Brain pericyte (primary cell): ENCODE results near the gene CORO2B.

Experiments used
- DNase-seq: peaks from one replicate; pipeline ENCODE4 v3.0.0-alpha.2; 2012; ENCODE audit warnings: low read depth, low spot score

The CORO2B gene

GRCh38 chr15:68574046-68574445 is 4.7 kb upstream of the CORO2B start:
- no peak for DNase-seq

DNA sequence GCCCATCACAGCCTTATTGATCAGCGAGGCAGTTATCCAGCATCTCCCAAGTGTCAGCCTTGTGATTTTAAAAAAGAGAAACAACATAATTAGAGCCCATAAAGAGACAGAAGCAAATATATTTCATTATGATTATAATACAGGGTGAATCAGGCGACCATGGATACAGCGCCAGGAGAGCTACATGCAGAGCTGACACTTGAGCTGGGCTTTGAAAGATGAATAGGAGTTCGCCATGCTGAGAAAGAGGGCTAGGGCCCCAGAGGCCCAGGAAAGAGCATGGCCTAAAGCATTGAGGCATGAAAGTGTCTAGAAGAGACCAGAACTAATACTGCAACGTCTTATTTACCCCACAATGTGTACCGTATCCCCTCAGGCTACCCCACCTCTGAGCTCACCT is 4.2 kb upstream of the CORO2B start:
- DNase-seq, result no peak

DNA sequence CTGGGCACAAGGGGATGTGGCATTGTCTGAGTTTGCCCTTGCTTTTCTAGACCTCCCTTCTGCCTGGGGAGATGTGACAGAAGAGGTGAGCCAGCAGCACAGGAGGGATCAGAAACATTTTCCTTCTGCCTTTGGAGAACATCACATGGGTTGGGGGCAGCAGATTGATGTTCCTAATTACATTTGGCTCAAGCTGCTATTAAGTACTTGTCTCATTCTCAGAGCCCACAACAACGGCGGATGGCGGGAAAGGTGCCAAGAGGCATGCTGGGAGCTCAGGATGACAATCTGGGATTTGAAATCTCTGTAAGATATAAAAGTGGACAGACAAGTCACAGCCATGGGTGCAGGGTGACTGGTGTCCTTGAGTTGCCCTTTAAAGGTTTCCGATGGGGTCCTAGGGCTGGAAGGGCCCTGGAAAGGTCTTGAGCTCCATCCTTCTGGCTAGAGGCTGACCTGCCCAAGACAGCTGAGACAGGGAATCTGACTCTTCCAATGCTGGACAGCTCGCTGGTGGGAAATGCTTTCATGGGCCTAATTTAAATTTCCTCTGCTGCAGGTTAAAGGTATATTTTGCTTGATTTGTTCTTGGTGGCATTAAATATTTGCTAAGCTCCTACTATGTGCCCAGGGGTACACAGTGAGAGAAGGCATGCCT is 2.4 kb upstream of the CORO2B start:
- DNase-seq, result no peak

- DNase-seq, result no peak
Observed at GRCh38 chr15:68578175-68578979, 416 bp upstream of the CORO2B start.

DNA sequence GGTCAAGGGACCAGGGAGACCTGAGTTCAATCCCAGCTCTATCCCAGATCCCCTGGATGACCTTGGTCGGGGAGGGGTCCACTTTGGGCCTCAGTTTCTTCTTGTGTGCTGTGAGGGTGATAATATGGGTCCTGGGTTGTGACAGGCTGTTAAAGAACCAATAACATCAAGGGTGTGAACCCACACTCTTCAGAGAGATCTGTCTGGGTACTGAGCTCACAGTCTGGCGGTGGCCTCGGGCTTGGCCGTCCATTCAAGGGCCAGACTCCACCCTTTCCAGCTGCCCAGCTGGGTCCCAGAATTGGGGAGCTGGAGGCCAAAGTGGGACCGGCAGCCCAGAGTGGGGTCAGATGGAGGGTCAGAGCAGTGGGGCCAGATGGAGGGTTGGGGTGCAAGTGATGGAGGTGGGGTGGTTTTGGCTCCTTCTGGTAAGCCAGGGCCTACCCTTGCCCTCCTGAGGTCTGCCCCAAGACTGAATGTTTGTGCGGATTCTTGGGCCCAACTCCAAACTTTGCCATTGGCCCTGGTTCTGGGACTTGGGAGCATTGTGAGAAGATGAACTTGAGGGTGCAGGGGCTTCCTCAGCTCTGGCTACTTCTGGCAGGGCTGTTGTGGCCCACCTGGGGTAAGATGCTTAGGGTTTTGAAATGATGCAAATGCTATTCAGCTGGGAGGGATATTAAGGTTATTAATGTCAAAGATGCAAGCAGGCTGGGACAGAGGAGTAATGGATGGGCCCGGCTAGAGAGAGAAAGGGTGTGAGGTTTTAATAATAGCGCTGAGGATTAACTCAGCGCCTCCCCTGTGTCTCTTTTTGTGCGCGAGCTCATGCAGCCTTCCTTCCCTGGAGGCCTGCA is 1.5 kb downstream of the CORO2B start:
- DNase-seq, result no peak

DNA sequence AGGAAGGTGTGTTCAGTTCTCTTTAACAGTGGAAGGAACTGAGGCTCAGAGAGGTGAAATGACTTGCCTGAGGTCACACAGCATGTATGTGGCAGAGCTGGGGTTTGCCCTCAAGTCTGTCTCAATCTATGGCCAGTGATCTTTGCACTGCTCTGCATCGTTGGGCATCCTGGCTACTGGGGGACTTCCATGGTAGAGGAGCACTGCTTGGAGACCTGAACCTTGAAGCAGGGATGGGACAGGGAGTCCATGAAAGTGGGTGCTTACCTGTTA is 2.0 kb downstream of the CORO2B start:
- no peak for DNase-seq

DNA sequence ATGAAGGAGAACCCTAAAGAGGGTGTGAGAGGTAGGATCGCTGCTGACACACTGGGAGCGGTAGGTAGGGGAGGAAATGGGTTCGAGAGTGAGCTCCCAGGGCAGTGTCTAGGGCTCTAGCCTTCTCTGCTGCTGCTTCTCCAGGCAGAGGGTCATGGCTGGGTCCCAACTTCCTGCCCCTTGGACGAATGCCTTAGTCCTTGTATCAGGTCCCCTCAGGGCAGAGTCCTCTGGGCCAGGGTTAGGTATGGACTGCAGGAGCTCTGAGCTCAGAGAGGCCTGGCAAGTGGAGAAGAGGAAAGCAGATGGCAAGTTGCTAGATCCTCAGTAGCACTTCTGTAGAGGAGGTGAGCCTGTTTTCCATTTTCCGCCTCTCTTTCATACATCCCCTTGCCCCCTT is 2.9 kb downstream of the CORO2B start:
- DNase-seq, result no peak

- no peak for DNase-seq
Observed at GRCh38 chr15:68582236-68582635, 3.4 kb downstream of the CORO2B start.

DNA sequence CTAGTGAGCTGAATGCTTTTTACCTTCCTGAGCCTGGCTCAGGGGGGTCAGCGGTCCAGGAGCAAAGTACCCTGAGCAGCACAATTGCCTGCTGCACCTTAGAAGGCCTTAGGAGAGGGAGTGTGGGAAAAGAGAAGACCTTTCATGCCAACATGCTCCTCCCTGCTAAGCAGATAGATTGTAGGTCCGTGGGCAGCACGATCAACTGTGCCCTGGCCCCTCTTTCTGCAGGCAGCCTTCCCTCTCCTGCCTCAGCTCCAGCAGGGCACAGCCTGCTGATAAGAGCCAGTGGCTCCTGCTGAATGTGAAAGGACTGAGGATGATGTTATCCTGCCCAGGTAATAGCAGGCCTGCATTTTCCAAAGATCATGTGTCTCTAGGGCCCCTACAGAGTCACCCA is 4.1 kb downstream of the CORO2B start:
- DNase-seq, result no peak

- DNase-seq, result no peak
Observed at GRCh38 chr15:68583321-68583720, 4.5 kb downstream of the CORO2B start.

DNA sequence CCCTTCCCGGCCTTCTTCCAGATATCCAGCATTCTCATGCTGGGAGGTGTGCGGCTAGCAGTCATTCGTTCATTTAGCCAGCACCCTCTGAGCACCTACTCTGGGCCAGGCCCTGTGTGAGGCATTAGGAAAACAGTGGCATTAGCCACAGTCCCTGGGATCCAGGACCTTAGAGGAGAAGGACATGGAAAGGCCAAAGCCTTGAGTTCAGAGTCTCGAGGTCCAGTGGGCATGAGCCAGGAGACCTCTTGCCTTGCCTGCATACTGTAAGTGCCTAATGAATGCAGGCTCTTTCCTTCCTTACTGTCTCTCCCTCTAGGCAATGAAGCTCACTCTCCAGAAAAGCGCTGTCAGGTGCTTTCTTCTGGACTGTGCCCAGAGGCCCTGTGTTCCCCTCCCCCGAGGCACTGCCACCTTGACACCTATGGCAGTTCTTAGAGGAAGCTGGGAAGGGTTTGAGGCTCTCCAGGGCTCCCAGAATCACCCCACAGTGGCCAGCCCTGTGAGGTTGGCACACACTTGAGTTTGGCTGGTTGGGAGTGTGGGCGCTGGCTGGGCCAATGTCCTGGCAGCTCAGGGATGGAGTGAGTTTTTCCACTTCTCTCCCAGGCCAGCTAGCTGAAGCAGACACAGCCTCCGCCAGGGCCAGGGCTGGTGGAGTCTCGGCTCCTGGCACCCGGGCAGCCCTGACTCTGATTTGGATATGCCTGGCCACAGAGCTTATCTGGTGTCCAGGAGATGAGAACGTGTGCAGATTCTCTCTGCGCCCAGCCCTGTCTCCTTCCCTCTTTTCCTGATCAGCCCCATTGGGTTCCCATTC is 5.4 kb downstream of the CORO2B start:
- DNase-seq, result no peak

DNA sequence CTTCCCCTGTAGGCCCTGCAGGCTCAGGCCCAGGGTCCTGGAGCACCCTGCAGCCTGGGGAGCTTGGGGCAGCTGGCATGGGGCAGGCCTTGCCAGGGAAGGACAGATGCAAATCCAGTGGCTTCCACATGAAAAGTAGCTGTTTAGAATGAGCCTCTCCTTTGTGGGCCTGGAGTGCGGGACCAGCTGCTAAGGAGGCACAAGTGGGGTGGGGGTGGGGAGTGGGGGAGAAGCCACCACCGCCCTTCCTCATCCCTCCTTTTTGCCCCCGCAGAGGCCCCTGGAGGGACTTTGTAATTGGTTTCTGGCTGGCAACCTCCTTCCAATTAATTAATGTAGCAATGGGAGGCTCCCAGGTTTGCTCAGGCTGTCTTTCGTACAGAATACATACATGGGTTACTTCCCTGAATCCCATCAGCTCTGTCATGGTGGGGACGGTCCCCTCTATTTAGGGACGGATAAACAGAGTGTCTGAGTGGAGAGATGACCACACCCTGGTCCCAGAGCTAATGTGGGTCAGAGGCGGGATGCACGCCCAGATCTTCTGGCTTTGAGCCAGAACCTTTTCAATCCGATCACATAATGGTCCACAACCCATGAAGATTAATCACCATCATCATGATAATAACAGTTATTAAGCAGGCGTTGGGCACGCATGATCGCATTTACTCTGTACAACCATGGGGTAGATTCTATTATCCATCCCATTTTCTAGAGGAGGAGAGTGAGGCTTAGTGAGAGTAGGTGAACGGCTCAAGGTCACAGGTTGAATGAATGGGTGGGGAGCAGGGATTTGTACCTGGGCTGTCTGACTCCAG is 6.2 kb downstream of the CORO2B start:
- DNase-seq, result no peak

DNA sequence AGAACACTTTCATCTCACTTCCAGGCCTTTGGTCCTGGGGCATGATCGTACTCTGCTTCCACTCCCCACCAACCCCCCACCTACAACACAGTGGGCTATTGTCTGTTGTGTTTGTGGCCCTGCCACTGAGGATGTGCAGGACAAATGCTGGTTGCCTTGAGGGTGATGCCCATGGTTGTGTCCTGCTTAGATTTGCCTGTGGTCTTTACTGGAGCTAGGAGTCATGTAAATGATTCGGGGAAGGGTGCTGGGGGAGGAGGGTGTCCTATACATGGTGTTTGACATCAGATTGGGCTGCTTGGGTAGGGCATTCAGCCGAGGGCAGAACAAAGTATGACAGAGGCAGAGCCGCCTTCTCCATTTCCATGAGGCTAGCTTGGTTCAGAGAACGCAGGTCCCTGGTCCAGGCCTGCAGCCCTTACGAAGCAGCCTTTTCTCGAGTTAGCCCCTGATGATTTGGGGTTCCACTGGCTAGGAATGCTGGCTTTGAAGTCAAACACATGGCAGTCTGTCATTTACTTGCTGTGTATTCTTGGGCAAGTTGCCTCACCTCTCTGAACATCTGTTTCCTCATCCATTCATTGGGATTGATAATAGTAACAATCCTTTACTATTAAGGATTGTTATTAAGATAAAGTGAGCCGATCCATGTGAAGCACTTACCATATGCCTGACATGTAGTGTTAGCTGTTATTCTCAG is 6.9 kb downstream of the CORO2B start:
- no peak for DNase-seq

DNA sequence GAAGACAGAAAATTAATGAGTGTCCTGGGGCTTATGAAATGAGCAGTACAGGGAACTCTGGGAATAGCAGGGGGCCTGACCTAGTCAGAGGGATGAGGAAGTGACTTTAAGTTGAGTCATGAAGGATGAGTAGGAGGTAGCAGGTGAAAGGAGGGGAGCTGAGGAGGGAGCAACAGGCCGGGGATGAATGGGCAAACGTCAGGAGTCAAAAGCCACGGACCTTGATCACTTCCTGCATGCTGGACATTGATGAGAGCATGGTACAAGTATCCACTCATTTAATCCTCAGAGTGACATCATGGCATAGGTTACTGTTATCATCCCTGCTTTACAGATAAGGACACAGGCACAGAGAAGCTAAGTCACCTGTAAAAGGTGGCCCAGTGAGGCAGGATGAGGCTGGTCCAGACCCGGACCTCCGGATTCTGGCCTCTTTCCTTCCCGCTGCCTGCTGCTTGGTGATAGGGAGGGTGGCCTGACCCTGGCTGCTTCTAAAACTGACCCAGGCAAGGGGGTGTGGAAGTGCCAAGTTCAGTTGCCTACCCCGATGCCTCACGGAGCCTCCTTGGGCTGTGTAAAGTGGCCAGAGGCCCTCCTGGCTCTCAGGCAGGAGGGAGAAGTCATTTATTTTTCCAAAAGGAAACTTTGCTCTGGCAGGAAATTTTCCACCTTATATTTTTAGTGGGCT is 7.6 kb downstream of the CORO2B start:
- DNase-seq, result no peak

GRCh38 chr15:68587769-68588385 is 9.1 kb downstream of the CORO2B start:
- DNase-seq, result no peak

DNA sequence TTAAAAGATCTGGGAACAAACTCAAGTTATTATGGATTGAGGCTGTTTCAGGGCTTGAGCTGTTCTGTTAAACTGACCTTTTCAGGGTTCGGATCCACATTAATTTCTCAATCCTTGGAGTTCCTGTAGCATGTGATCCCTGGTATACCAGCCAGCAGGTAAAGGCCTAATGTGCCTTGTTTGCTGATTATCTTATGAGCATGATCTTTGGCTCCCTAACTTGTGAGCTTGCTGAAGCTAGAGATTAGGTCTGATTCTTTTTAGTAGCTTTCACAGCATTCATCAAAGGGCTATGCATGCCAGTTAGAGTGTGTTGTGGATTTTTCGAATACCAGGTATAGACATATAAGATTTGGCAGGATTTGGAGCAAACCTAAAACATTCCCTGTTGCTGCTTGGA is 10.3 kb downstream of the CORO2B start:
- DNase-seq, result no peak

DNA sequence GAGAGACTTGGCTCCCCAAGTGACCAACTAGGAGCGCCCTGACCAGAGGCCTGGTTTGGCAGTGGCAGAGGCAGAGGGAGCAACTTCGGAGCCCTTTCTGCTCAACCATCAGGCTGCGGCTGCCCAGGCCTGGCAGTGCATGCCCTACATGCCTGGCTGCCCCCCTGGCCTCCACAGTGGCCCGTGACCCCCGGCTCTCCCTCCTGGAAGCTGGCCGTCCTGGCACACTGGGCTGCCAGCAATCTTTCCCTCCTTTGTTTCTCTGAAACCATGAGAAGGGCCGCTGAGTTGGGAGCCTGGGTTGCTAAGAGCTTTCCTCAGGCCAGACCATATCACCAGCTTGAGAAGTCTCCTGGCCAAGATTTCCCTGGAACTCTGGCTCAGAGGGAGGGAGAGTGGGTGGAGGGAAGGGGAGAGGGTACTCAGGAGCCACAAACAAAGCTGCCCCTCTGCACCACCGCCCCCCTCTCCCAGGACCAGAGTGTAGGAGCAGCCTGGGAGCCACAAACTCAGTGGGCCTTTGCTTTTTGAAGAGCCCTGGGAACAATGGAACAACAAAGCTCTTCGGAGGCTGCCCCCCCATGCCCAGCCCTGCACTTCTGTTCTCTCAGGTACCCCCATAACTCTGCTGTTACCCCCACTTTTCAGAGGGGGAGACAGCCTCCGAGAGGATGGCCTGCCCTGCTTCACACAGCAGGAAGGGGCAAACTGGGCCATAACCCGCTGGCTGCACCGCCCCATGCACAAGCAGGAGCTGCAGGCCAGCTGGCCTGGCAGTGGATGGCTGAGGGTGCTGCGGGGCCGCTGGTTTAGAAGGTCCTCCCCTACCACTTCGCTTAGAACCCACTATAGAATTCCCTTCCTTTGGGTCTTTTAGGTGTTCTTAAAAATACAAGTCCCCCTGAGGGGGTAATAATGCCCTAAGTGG is 11.3 kb downstream of the CORO2B start:
- no peak for DNase-seq

DNA sequence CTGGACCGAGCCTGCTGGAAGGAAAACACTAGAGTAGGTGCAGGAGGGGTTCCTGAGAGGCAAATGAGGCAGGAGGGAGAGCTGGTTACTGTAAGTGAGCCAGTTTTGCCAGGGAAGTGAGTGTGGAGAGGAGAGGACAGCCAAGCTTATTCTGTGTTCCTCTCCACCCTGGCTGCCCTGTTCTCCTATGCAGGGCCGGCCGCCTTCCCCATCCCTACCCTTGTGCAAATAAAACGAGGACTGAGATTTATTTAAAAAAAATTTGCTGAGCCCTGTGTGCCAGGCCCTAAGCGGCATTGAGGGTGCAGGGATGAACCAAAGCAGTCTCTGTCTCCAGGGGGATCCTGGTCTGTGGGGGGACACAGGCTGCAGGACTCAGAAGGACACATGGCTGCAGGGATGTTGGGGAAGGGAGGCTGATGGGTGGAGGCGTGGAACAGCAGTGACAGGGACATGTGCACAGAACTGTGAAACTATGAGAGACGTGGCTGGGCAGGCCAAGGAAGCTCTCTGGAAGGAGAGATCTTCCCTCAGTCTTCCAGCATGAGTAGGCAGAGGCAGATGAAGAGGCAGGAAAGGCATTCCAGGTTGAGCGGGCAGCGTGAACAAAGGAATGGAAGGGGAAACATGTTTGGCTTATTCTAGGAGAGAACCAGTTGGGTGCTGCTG is 12.1 kb downstream of the CORO2B start:
- no peak for DNase-seq
